Left colon (tissue), 2 donors: Measurements from ENCODE around the gene KHDC1L. TPM values are rescaled to one million over a fixed set of nuclear protein-coding genes. Genes with fewer than 3 reads are reported as not detected.

Source experiments
- total RNA-seq, 2 donors: library from RNA; stranded (reverse); fragmentation: NEBNext Ultra II Directional; extraction: Animal tissue kit (Norgen Biotek cat#: 25700); gene quantifications; one replicate each; pipeline ENCODE4 v1.2.1, GENCODE V29; 2021
- donor health status: DM: no; HTN: no; CAD: no.
- donor health status: DM: yes; HTN: yes; CAD: no.

Gene KHDC1L
- total RNA-seq, 2 donors from 2014 or later, result not detected

Other genes starting within 250 kb of the KHDC1L start
- gene KHDC1, start 37.7 kb upstream of the KHDC1L start, total RNA-seq, result 1 to 10 TPM; 1.0 to 1.2 TPM
- gene DPPA5, start 128.8 kb upstream of the KHDC1L start, total RNA-seq, result not detected
- gene KHDC3L, start 137.2 kb upstream of the KHDC1L start, total RNA-seq, result not detected
- not detected for gene OOEP, start 144.4 kb upstream of the KHDC1L start, total RNA-seq
- gene DDX43, start 169.3 kb upstream of the KHDC1L start, total RNA-seq, result under 1 TPM; 0.22 to 0.46 TPM
- gene CGAS, start 226.8 kb upstream of the KHDC1L start, total RNA-seq, result 1 to 10 TPM; 2.9 to 3.2 TPM
- gene MTO1, start 236.2 kb upstream of the KHDC1L start, total RNA-seq, result 10 to 100 TPM; 20.3 to 23.1 TPM